ENCODE data around the gene PDGFRA.
A peak's percentile ranks its signal among the peaks of the same experiment; 100 is the strongest.

PDGFRA gene

GRCh38 chr4:54271464-54271863, 42.4 kb downstream of the PDGFRA start:
- ATAC-seq (no peak), DNase-seq (ENCODE audit: low spot score in 2 of 2) (no peak)
- H3K4me1 Mint-ChIP-seq = no peaks in the 10 kb centered on the region
- no peak overlapping the region for H3K27ac Mint-ChIP-seq
- H3K36me3 Mint-ChIP-seq = no peaks in the 10 kb centered on the region
- H3K4me3 Mint-ChIP-seq = no peak overlapping the region
- H3K9me3 Mint-ChIP-seq = no peaks in the 10 kb centered on the region

DNA sequence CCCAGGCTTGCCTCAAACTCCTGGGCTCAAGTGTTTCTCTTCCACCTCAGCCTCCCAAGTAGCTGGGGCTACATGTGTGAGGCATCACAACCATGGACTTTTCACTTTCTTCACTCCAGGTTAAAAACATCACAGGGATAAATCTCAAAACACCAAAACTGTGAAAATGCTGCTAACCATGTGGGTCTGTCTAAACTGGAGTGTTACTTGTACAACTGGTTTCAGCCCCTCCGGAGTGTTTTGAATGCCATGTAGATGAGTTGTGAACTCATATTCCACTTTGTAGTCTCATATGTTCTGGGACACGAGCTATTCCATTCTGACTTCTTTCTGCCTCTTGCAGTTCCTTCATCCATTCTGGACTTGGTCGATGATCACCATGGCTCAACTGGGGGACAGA, 43.0 kb downstream of the PDGFRA start:
- H3K4me3 Mint-ChIP-seq = no peak overlapping the region
- H3K4me1 Mint-ChIP-seq = no peaks in the 10 kb centered on the region
- H3K27ac Mint-ChIP-seq = no peak overlapping the region
- no peaks in the 10 kb centered on the region for H3K36me3 Mint-ChIP-seq
- ATAC-seq (no peak), DNase-seq (ENCODE audit: low spot score in 2 of 2) (no peak)
- H3K9me3 Mint-ChIP-seq = no peaks in the 10 kb centered on the region

DNA sequence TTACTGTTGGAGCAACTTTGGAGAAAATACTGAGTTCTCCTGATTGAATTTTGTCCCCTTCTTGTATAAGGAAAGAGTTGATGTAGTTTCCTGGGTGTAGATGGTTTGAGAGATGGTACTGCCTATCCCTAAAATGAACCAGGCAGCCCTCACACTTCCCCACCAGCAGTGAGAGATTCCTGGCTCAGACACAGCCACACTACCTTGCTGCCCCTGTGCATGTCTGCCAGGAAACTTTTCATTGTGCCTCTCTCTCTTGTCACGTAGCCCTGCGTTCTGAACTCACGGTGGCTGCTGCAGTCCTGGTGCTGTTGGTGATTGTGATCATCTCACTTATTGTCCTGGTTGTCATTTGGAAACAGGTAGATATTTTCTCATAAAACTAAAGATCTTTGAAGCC, 45.2 kb downstream of the PDGFRA start:
- DNase-seq (ENCODE audit: low spot score in 2 of 2) = no peak
- no peaks in the 10 kb centered on the region for H3K4me1 Mint-ChIP-seq
- ATAC-seq = no peak
- no peaks in the 10 kb centered on the region for H3K9me3 Mint-ChIP-seq
- H3K4me3 Mint-ChIP-seq = no peak overlapping the region
- no peaks in the 10 kb centered on the region for H3K36me3 Mint-ChIP-seq
- H3K27ac Mint-ChIP-seq = no peak overlapping the region

- Mint-ChIP-seq H3K4me1 (no peaks in the 10 kb centered on the region), H3K9me3 (no peaks in the 10 kb centered on the region), H3K4me3 (no peak overlapping the region), H3K27ac (no peak overlapping the region), H3K36me3 (no peaks in the 10 kb centered on the region)
- ATAC-seq = no peak
- no peak for DNase-seq (ENCODE audit: low spot score in 2 of 2)
Measured at GRCh38 chr4:54274795-54275665, 45.9 kb downstream of the PDGFRA start.

DNA sequence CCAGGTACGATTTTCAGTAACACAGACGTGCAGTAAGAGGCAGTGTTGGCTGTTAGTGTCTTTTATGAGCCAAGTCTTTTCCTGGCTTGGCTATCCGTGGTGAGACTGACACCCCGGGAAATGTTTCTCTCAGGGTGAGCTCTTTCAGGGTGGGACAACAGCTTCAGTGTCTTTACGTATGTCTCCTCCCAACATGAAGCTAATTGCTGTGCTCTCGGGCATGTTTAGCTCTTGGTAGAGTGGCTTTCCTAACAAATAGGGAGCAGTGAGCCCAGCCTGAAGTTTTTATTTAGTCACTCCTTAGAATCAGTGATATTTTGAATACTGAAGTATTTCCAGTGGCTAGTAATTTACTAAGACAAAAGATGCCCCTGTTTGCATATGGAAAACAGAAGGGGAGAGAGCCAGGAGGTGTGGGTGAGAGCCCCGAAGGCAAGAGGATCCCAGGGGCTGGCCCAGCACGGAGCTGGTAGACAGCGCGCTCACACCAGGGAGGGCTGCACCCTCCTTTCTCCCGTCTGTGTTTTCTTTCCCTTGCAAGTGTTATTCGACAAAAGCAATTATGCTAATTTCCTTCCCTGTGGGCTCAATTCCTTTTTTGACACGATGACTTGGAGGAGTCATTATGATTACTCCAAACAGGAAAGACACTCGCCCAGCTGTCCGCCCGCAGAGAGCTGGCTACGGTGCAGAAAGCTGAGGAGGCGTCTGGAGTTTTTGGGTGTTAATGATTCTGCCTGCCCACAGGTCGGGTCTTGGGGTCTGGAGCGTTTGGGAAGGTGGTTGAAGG, 47.7 kb downstream of the PDGFRA start:
- H3K36me3 Mint-ChIP-seq = no peaks in the 10 kb centered on the region
- peaks cover 1% of the 10 kb centered on the region for H3K9me3 Mint-ChIP-seq
- ATAC-seq = no peak
- no peaks in the 10 kb centered on the region for H3K4me1 Mint-ChIP-seq
- DNase-seq (ENCODE audit: low spot score in 2 of 2) = no peak
- no peak overlapping the region for H3K27ac Mint-ChIP-seq
- H3K4me3 Mint-ChIP-seq = no peak overlapping the region

DNA sequence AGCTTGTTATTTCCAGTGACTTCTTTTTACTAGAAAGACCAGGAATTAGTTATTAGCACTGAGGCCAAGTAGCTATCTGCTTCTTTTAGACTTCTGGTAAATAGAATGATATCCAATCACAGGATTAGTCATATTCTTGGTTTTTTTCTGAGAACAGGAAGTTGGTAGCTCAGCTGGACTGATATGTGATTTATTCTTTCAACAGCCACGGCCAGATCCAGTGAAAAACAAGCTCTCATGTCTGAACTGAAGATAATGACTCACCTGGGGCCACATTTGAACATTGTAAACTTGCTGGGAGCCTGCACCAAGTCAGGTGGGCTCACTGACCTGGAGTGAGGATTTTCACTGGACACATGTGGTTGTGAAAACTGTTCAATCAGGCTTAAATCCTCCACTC, 48.6 kb downstream of the PDGFRA start:
- peak; percentile 73 for ATAC-seq
- Mint-ChIP-seq H3K36me3 (no peaks in the 10 kb centered on the region), H3K4me1 (no peaks in the 10 kb centered on the region), H3K4me3 (no peak overlapping the region), H3K9me3 (peaks cover 5% of the 10 kb centered on the region), H3K27ac (no peak overlapping the region)
- no peak for DNase-seq (ENCODE audit: low spot score in 2 of 2)

DNA sequence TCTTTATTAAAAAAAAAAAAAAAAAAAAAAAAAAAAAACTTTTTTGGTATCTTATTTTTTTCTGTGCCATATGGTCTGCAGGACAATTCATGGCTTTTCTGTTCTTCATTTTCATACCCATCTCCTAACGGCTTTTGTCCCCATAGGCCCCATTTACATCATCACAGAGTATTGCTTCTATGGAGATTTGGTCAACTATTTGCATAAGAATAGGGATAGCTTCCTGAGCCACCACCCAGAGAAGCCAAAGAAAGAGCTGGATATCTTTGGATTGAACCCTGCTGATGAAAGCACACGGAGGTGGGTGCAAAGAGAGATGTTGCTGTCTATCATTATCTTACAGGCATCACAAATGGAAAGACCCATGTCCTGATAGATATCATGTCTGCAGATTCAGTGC, 49.1 kb downstream of the PDGFRA start:
- no peak for DNase-seq (ENCODE audit: low spot score in 2 of 2)
- no peaks in the 10 kb centered on the region for H3K4me1 Mint-ChIP-seq
- H3K9me3 Mint-ChIP-seq = peaks cover 5% of the 10 kb centered on the region
- no peak overlapping the region for H3K4me3 Mint-ChIP-seq
- no peaks in the 10 kb centered on the region for H3K36me3 Mint-ChIP-seq
- no peak for ATAC-seq
- no peak overlapping the region for H3K27ac Mint-ChIP-seq

GRCh38 chr4:54281054-54281766, 52.1 kb downstream of the PDGFRA start:
- Mint-ChIP-seq H3K4me1 (no peaks in the 10 kb centered on the region), H3K27ac (no peak overlapping the region), H3K9me3 (peaks cover 12% of the 10 kb centered on the region), H3K4me3 (no peak overlapping the region), H3K36me3 (no peaks in the 10 kb centered on the region)
- DNase-seq (ENCODE audit: low spot score in 2 of 2) = no peak
- no peak for ATAC-seq

DNA sequence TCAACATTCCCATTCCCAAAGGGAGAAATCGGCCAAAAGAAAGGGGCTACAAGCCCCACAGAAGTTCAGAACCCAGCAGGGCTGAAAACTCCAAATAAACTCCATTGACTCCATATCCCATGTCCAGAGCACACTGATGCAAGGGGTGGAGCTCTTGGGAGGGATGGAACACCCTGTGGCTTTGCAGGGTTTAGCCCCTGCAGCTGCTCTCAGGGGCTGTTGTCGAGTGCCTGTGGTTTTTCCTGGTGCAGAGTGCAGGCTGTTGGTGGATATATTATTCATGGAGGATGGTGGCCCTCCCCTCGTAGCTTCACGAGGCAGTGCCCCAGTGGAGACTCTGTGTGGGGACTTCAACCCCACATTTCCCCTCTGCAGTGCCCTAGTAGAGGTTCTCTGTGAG, 53.7 kb downstream of the PDGFRA start:
- H3K9me3 Mint-ChIP-seq = peaks cover 12% of the 10 kb centered on the region
- no peak overlapping the region for H3K4me3 Mint-ChIP-seq
- ATAC-seq = no peak

DNA sequence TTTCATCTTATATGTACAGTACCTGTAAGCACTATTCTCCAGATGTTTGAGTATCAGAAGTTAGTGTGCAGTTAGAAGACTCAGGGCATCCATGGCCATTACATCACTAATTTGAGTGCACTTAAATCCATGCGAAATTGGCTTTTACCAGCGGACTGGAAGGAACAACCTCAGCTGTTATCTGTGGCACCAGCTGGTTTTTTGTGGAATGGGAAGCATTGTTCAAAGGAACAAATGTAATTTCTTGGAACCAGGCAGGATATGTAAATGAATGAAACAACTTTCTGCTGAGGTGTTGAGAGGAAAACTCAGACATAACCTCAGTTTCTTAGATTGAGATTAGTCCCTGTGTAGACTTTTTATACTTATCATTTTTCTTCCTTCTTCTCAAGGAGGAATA, 60.2 kb downstream of the PDGFRA start:
- no peaks in the 10 kb centered on the region for H3K4me1 Mint-ChIP-seq
- no peak overlapping the region for H3K27ac Mint-ChIP-seq
- ATAC-seq (no peak), DNase-seq (ENCODE audit: low spot score in 2 of 2) (no peak)
- H3K9me3 Mint-ChIP-seq = peaks cover 1% of the 10 kb centered on the region
- H3K4me3 Mint-ChIP-seq = no peak overlapping the region
- no peaks in the 10 kb centered on the region for H3K36me3 Mint-ChIP-seq

More for the DNA sequence above, 53.7 kb downstream of the PDGFRA start:
- no peaks in the 10 kb centered on the region for H3K36me3 Mint-ChIP-seq
- H3K27ac Mint-ChIP-seq = no peak overlapping the region
- no peaks in the 10 kb centered on the region for H3K4me1 Mint-ChIP-seq
- no peak for DNase-seq (ENCODE audit: low spot score in 2 of 2)

DNA sequence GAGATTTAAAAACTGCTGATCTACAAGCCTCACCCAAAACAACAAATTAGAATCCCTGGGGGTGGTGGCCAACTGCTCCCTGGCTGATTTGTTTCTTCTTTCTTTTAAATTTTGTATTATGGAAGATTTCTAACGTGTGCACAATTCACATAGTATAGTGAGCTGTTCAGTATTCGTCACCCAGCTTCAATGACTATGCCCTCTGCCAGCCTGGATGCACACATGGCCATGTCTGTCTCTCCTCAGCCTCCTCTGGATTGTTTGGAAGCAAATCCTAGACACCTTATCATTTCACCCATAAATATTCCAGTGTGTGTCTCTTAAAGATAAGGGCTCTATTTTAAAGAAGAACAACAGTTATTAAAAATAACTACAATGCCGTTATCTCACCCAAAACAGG, 61.9 kb downstream of the PDGFRA start:
- ATAC-seq (no peak), DNase-seq (ENCODE audit: low spot score in 2 of 2) (no peak)
- H3K9me3 Mint-ChIP-seq = no peaks in the 10 kb centered on the region
- H3K4me1 Mint-ChIP-seq = no peaks in the 10 kb centered on the region
- no peak overlapping the region for H3K4me3 Mint-ChIP-seq
- no peaks in the 10 kb centered on the region for H3K36me3 Mint-ChIP-seq
- no peak overlapping the region for H3K27ac Mint-ChIP-seq

DNA sequence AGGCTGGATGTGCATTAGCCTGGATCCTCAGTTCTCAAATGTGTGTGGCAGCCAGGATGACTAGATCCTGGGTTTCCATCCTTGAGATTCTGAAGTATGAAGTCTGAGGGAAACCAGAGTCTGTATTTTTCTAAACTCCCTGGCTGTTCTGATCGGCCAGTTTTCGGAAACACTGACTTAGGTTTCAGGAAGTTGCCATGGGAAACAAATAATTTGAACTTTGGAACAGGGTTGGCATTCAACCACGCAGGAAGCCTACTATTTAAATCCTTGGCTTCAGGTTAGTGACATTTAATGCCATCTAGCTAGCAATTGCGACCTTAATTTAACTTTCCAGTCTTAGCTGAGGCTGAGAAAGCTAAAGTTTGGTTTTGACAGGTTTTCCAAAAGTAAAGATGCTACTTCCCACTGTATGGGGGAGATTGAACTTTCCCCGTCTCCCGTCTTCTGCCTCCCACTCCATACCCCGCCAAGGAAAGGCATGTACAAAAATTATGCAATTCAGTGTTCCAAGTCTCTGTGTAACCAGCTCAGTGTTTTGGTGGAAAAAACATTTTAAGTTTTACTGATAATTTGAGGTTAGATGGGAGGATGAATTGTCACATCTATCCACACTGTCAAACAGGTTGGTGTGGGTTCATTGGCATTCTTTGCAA, 67.6 kb downstream of the PDGFRA start:
- Mint-ChIP-seq H3K4me3 (no peak overlapping the region), H3K27ac (no peak overlapping the region), H3K36me3 (no peaks in the 10 kb centered on the region), H3K4me1 (no peaks in the 10 kb centered on the region), H3K9me3 (no peaks in the 10 kb centered on the region)
- ATAC-seq (no peak), DNase-seq (ENCODE audit: low spot score in 2 of 2) (no peak)

- no peaks in the 10 kb centered on the region for H3K4me1 Mint-ChIP-seq
- no peaks in the 10 kb centered on the region for H3K36me3 Mint-ChIP-seq
- H3K4me3 Mint-ChIP-seq = no peak overlapping the region
- no peak overlapping the region for H3K27ac Mint-ChIP-seq
- no peaks in the 10 kb centered on the region for H3K9me3 Mint-ChIP-seq
- ATAC-seq (no peak), DNase-seq (ENCODE audit: low spot score in 2 of 2) (no peak)
Measured at GRCh38 chr4:54308110-54308509, 79.0 kb downstream of the PDGFRA start.

GRCh38 chr4:54315561-54316538, 86.8 kb downstream of the PDGFRA start:
- no peak overlapping the region for H3K4me3 Mint-ChIP-seq
- H3K27ac Mint-ChIP-seq = no peak overlapping the region
- no peaks in the 10 kb centered on the region for H3K4me1 Mint-ChIP-seq
- H3K36me3 Mint-ChIP-seq = no peaks in the 10 kb centered on the region
- ATAC-seq (peak; percentile 78), DNase-seq (ENCODE audit: low spot score in 2 of 2) (no peak)
- no peaks in the 10 kb centered on the region for H3K9me3 Mint-ChIP-seq
